EL (cell line): ENCODE measurements around the gene TBC1D22A.

Experiments
- DNase-seq: peaks from one replicate; pipeline ENCODE4 v3.0.0-alpha.2; 2016

Gene TBC1D22A

DNA sequence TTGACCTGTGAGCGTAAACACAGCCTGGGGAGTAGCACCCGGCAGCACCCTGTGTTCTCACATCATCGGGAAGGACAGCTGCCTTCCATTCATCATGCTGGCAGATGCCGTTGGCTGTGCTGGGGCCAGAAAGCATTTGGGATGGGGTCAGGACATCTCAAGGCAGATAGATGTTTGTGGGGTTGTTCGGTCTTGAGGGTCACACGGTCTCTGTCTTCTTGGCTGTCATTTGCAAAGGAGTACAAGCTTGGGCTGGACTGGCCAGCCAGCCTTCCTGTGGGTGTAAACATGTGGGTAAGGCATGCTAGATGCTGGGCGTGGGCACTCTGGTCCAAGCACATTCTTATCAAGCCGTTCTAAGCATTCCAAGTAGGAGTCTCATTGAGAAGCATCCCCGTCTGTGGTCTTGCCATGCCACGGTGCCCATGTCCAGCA, 81.4 kb downstream of the TBC1D22A start:
- DNase-seq = peak; percentile 67

GRCh38 chr22:46844606-46845210, 82.3 kb downstream of the TBC1D22A start:
- DNase-seq = no peak

- no peak for DNase-seq
Observed at GRCh38 chr22:46845296-46846149, 83.1 kb downstream of the TBC1D22A start.

- DNase-seq = no peak
Observed at GRCh38 chr22:46846150-46846831, 83.8 kb downstream of the TBC1D22A start.

GRCh38 chr22:46846832-46847355, 84.4 kb downstream of the TBC1D22A start:
- DNase-seq = no peak

DNA sequence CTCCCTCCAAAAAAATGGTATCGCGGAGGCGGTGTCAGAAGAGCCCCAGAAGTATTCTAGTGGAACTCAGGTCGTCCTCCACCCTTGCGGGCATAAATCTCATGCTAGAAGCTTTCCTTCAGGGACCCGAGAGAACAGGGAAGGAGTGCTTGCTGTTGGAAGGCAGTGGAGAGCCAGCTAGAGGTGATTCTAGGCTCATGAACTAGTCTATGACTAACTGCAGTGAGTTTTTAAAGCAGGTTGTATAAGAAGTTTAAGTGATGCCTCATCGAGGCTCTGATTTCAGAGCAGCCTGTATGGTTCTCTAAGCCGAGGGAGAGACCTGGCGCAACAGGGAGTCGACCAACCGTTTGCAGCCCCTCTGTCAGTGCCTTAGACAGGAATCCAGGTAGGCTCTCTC, 85.7 kb downstream of the TBC1D22A start:
- DNase-seq = no peak

- DNase-seq = no peak
Observed at GRCh38 chr22:46849101-46849500, 86.7 kb downstream of the TBC1D22A start.

GRCh38 chr22:46849951-46850350, 87.5 kb downstream of the TBC1D22A start:
- no peak for DNase-seq

DNA sequence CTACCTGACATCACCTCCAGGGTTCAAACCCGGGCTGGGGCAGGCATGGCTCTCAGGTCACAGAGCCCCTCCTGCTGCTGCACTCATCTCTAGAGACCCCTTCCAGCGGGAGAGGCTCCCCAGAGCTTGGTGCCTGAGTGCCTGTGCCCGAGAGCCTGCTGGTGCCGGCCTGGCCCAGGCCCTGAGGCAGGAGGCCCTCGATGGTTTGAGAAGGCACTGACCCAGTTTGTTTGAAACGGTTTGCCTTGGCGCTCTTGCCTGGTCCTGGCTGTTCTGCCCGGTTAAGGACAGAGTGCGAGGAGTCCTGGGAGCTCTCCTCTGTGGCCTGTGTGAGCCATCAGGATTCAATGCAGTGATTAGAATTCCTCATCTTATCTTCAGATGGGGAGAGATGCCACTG, 88.9 kb downstream of the TBC1D22A start:
- DNase-seq = no peak

DNA sequence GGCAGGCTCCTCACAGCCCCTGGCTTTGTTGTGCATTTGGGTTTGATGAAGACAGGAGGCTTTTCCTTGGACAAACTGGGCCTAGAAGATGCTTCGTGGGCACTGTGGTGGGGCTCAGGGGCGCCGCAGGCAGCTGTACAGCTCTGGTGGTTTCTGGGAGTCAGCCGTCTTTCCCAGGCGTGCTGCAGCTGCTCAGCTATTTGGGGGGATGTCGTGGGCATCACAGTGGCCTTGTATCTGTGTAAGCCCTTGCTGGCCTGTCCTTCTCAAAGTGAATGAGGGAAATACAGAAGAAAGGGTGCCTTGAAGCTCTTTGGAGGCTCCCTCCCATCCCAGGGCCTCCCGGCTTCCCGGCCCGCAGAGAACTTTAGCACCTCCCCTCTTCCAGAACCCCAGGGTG, 89.5 kb downstream of the TBC1D22A start:
- no peak for DNase-seq

- no peak for DNase-seq
Observed at GRCh38 chr22:46852771-46853170, 90.3 kb downstream of the TBC1D22A start.

DNA sequence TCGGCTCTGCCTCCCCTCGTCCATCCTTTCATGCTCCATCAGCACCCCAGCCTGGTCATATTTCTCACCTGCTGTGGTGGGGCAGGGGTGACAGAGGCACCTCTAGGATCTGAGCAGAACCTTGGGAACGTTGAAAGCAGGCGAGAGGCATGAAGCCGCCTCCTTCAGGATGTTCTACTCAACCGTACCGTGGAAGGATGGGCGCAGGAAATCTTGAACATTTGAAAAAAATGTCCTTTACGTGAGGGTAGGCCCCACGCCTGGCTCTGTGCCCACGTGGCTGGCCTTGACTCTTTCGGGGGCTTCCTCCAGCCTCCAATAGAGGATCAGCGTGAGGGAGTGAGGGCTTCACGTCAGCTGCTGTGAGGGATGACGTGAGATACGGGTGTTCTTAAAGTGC, 90.7 kb downstream of the TBC1D22A start:
- no peak for DNase-seq

DNA sequence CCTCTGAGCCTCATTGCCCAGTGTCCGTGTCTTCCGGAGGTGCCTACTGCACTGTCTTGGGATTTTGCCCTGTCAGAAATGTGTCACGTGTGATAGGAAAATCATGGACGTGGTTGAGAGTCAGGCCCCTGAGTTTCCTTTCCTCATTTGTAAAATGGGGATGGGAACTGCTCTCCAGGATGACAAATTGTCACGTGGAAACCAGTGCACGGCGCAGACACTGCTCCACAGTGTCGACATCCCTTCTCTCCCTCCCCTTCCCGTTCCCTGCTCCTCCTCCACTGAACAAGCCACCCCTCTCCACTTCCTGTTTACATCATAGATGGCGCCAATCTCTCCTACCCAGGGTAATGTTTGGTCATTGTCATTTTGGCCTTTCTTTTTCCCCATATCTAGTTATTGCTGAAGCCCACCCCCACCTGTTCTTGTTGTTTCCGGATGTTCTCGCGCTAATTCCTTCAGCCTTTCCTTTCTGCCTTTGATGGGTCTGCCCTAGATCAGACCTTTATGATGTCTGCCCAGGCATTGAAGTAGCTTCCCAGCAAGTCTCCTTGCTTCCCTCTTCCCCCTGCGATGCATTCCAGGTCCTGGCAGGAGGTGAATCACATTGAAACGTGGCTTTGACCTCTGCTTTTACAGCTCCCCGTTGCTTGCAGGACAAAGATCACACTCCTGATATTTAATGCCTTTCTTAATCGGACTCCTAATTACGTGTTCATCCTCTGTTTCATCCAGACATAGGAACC, 91.8 kb downstream of the TBC1D22A start:
- DNase-seq = no peak

DNA sequence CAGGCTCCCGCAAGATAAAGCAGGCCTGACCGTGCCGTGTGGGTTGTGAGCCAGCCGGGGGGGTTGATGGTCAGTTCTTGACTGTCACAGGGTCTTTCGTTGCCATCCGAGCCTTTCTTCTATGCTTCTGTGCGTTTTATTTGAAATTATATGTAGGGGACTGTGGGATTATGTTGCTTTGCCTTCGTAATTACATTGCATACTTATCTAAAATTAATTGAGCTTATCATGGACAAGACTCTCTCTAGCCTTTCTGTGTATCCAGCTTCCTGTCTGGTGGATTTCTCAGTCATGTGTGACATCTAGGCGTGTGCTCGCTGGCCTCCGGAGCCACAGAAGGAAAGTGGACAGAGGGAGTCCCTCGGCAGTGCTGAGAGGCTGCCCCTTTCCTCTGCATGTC, 93.2 kb downstream of the TBC1D22A start:
- DNase-seq = no peak

GRCh38 chr22:46856661-46857060, 94.2 kb downstream of the TBC1D22A start:
- no peak for DNase-seq

DNA sequence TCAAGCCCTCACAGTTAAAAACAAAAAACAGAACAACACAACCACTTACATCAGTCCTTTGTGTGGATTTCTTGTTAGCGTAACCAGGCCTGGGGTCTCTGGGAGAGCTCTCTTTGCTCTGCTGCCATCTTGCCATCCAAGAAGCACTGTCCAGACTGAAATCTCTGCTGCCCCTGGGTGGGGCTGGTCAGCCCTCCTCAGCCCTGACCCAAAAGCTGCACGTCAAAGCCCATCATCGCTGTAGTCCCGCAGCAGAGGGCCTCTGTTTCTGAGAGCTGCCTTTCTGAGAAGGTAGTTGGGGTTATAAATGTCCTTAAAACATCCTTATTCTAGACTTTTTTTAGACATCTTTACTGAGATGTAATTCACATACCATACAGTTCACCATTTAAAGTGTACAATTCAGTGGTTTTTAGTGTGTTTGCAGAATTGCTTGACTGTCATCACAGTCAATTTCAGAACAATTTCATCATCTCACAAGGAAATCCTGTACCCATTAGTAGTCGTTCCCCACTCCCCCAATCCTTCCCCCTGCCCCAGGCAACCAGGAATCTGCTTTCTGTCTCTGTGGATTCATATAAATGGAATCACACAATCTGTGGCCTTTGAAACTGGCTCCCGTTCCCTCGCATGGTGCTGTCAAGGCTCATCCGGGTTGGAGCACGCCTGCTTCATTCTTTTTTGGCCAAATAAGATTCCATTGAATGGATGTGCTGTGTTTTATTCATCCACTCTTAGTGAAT, 94.9 kb downstream of the TBC1D22A start:
- no peak for DNase-seq

DNA sequence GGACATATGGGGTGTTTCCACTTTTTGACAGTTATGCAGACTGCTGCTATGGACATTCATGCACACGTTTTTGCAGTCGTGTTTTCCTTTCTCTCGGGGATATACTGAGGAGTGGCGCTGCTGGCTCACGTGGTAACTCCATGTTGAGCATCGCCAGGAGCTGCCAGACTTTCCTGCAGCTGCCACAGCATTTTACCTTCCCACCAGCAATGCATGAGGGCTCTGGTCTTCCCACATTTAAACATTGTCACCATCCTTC, 95.4 kb downstream of the TBC1D22A start:
- no peak for DNase-seq

DNA sequence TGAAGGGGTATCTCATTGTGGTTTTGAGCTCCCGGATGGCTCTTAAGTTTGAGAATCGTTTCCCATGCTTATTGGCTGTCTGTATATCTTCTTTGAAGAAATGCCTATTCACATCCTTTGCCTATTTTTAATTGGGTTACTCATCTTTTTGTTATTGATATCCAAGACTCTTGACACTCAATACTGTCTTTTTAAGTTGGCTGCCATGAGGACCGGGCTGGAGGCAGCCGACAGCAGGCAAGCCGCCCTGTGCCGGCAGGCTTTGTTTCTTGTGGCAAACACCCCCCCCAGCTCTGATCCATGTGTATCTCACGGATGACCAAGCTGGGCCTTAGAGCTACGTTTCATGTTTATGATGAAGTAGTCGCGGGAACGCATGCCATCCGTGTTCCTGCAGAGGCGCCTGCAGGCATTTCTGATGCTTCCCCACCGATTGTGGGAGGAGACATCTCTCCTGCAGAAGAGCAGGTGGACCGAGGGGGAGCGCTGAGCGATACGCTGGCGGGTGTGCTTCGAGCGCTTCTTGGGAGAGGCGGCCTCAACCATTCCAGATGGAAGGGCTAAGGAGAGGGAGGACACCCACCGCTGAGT, 95.8 kb downstream of the TBC1D22A start:
- DNase-seq = no peak

DNA sequence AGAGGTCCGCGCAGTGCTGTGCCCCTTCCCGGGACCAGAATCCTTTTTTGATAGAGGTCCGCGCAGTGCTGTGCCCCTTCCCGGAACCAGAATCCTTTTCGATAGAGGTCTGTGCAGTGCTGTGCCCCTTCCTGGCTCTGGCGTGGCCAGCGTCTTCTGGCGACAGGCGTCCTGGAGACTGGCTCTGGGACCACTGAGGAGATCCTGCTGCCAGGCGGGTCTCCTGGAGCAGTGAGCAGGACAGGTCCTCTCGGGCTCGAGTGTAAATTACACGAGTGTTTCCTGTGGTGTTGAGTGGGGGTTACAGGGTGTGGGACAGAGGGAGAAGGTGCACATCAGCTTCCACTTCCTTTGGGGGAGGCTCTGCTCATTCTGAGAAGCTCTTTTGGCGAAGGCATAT, 98.1 kb downstream of the TBC1D22A start:
- DNase-seq = no peak

GRCh38 chr22:46861468-46862367, 99.3 kb downstream of the TBC1D22A start:
- no peak for DNase-seq
